Transverse colon (tissue), 3 donors: Measurements from ENCODE around the gene NTN5.

Source experiments
- EP300 ChIP-seq: sonication (generic); formaldehyde crosslinking; IDR thresholded peaks from one replicate; pipeline ENCODE4 v1.6.1; 2017; ENCODE audit warnings: antibody characterized with exemption, low read depth
- POLR2A ChIP-seq: fragments of 450-650 bp; IDR thresholded peaks from one replicate; pipeline ENCODE4 v1.6.1; 2016; ENCODE audit warnings: antibody characterized with exemption, mild to moderate bottlenecking, moderate library complexity
- POLR2AphosphoS5 ChIP-seq, 3 donors: sonication (generic); formaldehyde crosslinking; IDR thresholded peaks; one replicate each; pipeline ENCODE4 v1.6.1; 2016; ENCODE audit warnings: antibody characterized with exemption in 3 of 3

DNA sequence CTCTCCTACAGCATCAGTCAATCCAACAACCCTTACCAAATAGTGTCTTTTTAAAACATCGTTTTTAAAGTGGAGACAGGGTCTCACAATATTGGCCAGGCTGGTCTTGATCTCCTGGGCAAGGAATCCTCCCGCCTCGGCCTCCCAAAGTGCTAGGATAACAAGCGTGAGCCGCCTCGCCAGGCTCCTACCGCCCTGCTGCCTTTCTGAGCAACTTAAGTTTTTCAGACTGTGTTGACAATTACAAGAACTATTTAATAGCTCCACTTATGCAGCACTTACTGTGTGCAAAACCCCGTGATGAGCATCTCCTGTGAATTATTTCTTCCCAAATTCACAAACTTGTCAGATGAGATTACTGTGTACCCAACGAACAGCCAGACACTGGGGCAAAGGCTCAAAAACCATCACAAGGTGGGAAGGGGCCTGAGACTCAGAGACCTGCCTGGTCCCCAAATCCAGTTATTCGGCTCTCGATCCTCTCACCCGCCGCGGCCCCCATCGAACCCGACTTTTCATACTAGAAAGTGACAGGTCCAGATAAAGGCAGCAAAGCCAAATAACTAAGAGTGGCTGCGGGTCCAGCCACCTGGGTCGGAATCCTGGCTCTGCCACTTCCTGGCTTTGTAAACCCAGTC, 54.4 kb downstream of the NTN5 start:
- TF ChIP-seq POLR2AphosphoS5 (IDR thresholded peaks at IDR 0.05) (no peak), EP300 (no peak), POLR2A (no peak)
